ENCODE measurements around the gene METTL17. TPM values are rescaled to one million over a fixed set of nuclear protein-coding genes. Genes with fewer than 3 reads are reported as not detected.

METTL17 gene
- total and polyA plus RNA-seq, 2 donors (not counting 3 experiments of a cell fraction or from before 2014, with no cell fraction given): 60.6 to 90.6 TPM

- FAIRE-seq: no peak
These were observed 27.9 kb downstream of the METTL17 start for GRCh38 chr14:21017528-21018245.

More at GRCh38 chr14:21017528-21018245, 27.9 kb downstream of the METTL17 start:
- Histone ChIP-seq H3K27ac (ENCODE audit: insufficient read depth, low read depth, low read length) (no peak overlapping the region), H2AFZ (ENCODE audit: low read depth, low read length) (no peak overlapping the region), H4K20me1 (replicated peaks; ENCODE audit: control insufficient read depth, extremely low read depth, insufficient read depth, low read length) (no peaks in the 10 kb centered on the region), H3K4me1 (ENCODE audit: control insufficient read depth, extremely low read depth, insufficient read depth, low read length) (no peaks in the 10 kb centered on the region), H3K9ac (replicated peaks; ENCODE audit: extremely low read depth, insufficient read depth, low read length) (no peak overlapping the region), H3K27me3 (ENCODE audit: control insufficient read depth in 2 of 2, insufficient read depth in 2 of 2, low read length in 2 of 2) (peaks cover 18 to 28% of the 10 kb centered on the region in 2 experiments), H3K9me3 (replicated peaks; ENCODE audit: control insufficient read depth, insufficient read depth, low read length) (no peaks in the 10 kb centered on the region), H3K9me1 (replicated peaks; ENCODE audit: control insufficient read depth, extremely low read depth, insufficient read depth, low read length) (no peaks in the 10 kb centered on the region), H3K4me2 (ENCODE audit: insufficient read depth, low read length) (no peak overlapping the region), H3K79me2 (ENCODE audit: control insufficient read depth, insufficient read depth, low read length) (no peaks in the 10 kb centered on the region), H3K4me3 (replicated peaks in 1 of 3; ENCODE audit: insufficient read depth in 1 of 3, low read depth in 1 of 3, low read length in 3 of 3) (no peak overlapping the region), H3K36me3 (ENCODE audit: control insufficient read depth in 2 of 2, extremely low read depth in 1 of 2, insufficient read depth in 2 of 2, low read length in 2 of 2) (no peaks in the 10 kb centered on the region)
- dilution Hi-C loops (cut with MboI; ENCODE audit: extremely low pct_ligation_motif_present, low sequenced_read_pairs) (no loop called here), intact Hi-C loops (cut with micrococcal nuclease) (no loop called here)
- BruUV-seq (replicated peaks): no TSS peak
- TF ChIP-seq MAX (IDR thresholded peaks at IDR 0.05; ENCODE audit: insufficient read depth, insufficient read length) (no peak), POLR2A (IDR thresholded peaks at IDR 0.05; ENCODE audit: low read depth, low read length) (no peak), MYC (IDR thresholded peaks at IDR 0.05; ENCODE audit: low read depth, low read length) (no peak), GATA2 (IDR thresholded peaks at IDR 0.05; ENCODE audit: insufficient read depth, insufficient read length, low read depth, low read length) (no peak), CTCF (IDR thresholded peaks at IDR 0.05; ENCODE audit: extremely low read depth in 1 of 2, insufficient read depth in 1 of 2, low read depth in 1 of 2, low read length in 2 of 2) (no peak), JUN (IDR thresholded peaks at IDR 0.05; ENCODE audit: borderline replicate concordance, insufficient read depth, insufficient read length, low read depth) (no peak), EZH2 (IDR thresholded peaks at IDR 0.05; ENCODE audit: borderline replicate concordance, low read depth, low read length, severe bottlenecking) (no peak), POLR2AphosphoS5 (IDR thresholded peaks at IDR 0.05; ENCODE audit: insufficient read depth, low read depth, low read length) (no peak), FOS (IDR thresholded peaks at IDR 0.05; ENCODE audit: borderline replicate concordance, insufficient read depth, low read length) (no peak)
- POLR2A ChIA-PET: no interaction called here
- no peak for DNase-seq (ENCODE audit: low read depth, low spot score)
- CTCF ChIA-PET: interaction anchor here (1.4 to 7.4 kb wide), 4 partner anchors 12 to 87 kb away, joined by 5 to 214 read pairs (median 8); partner anchors contain the start of gene RNASE7

All from endothelial cell of umbilical vein (primary cell).